ENCODE results near the gene SEC14L2. TPM values are rescaled to one million over a fixed set of nuclear protein-coding genes. Genes with fewer than 3 reads are reported as not detected.
"Not testable (repeated sequence)": the region's sequence is repeated elsewhere in the genome, so short reads cannot be mapped to it uniquely, and the experiment has no call there.

The SEC14L2 gene
- total and polyA plus RNA-seq, 4 donors = 6.1 to 10.3 (median 8.0) TPM

- no peaks in the 10 kb centered on the region for H3K9me3 ChIP-seq (ENCODE audit: control insufficient read depth in 4 of 4, insufficient read depth in 3 of 4, low read length in 3 of 4)
- ATAC-seq (ENCODE audit: insufficient read depth, low FRiP score) = no peak
- no peak overlapping the region for H3K9ac ChIP-seq (ENCODE audit: insufficient read depth in 1 of 2, low read length in 2 of 2)
- peaks cover 0 to 13% (median 0%) of the 10 kb centered on the region in 5 donors for H3K4me1 ChIP-seq (ENCODE audit: control insufficient read depth in 5 of 5, insufficient read depth in 5 of 5, low read length in 5 of 5)
- H3K36me3 ChIP-seq (ENCODE audit: control insufficient read depth in 4 of 4, insufficient read depth in 4 of 4, low read length in 4 of 4) = peaks cover 0 to 8% (median 5%) of the 10 kb centered on the region in 4 donors
- H3K27me3 ChIP-seq (ENCODE audit: control insufficient read depth in 3 of 3, insufficient read depth in 3 of 3, low read length in 2 of 3) = no peaks in the 10 kb centered on the region
- H3K27ac ChIP-seq (ENCODE audit: low read depth in 1 of 2, low read length in 1 of 2) = no peak overlapping the region
- no peak for TF ChIP-seq CTCF (IDR thresholded peaks at IDR 0.05; ENCODE audit: control extremely low read depth, extremely low read depth)
- H3K4me3 ChIP-seq = no peak overlapping the region
- WGBS, 2 donors = 81 to 84% methylated on average over 5 of the region's 5 CpGs
- DNase-seq = no peak
Observed at GRCh38 chr22:30402028-30402765, 5.4 kb downstream of the SEC14L2 start.

- H3K27ac ChIP-seq (ENCODE audit: low read depth in 1 of 2, low read length in 1 of 2); ATAC-seq (ENCODE audit: insufficient read depth, low FRiP score); H3K4me1 ChIP-seq (ENCODE audit: control insufficient read depth in 5 of 5, insufficient read depth in 5 of 5, low read length in 5 of 5); H3K9ac ChIP-seq (ENCODE audit: insufficient read depth in 1 of 2, low read length in 2 of 2); H3K27me3 ChIP-seq (ENCODE audit: control insufficient read depth in 3 of 3, insufficient read depth in 3 of 3, low read length in 2 of 3); H3K4me3 ChIP-seq; DNase-seq; H3K9me3 ChIP-seq (ENCODE audit: control insufficient read depth in 4 of 4, insufficient read depth in 3 of 4, low read length in 3 of 4): not testable (repeated sequence)
- peaks cover 0 to 11% (median 7%) of the 10 kb centered on the region in 4 donors for H3K36me3 ChIP-seq (ENCODE audit: control insufficient read depth in 4 of 4, insufficient read depth in 4 of 4, low read length in 4 of 4)
- 98% methylated on average over 5 of the region's 5 CpGs for WGBS, 2 donors
Observed at GRCh38 chr22:30402766-30403104, 5.9 kb downstream of the SEC14L2 start.

- Histone ChIP-seq H3K27me3 (ENCODE audit: control insufficient read depth in 3 of 3, insufficient read depth in 3 of 3, low read length in 2 of 3) (no peaks in the 10 kb centered on the region), H3K4me1 (ENCODE audit: control insufficient read depth in 5 of 5, insufficient read depth in 5 of 5, low read length in 5 of 5) (no peaks in the 10 kb centered on the region), H3K4me3 (no peak overlapping the region), H3K36me3 (ENCODE audit: control insufficient read depth in 4 of 4, insufficient read depth in 4 of 4, low read length in 4 of 4) (peaks cover 0 to 18% (median 11%) of the 10 kb centered on the region in 4 donors), H3K9me3 (ENCODE audit: control insufficient read depth in 4 of 4, insufficient read depth in 3 of 4, low read length in 3 of 4) (no peaks in the 10 kb centered on the region), H3K9ac (ENCODE audit: insufficient read depth in 1 of 2, low read length in 2 of 2) (no peak overlapping the region), H3K27ac (ENCODE audit: low read depth in 1 of 2, low read length in 1 of 2) (no peak overlapping the region)
- 82 to 86% methylated on average over 6 of the region's 6 CpGs for WGBS, 2 donors
- DNase-seq = no peak
- no peak for TF ChIP-seq CTCF (IDR thresholded peaks at IDR 0.05; ENCODE audit: control extremely low read depth, extremely low read depth)
- ATAC-seq (ENCODE audit: insufficient read depth, low FRiP score) = no peak
Observed at GRCh38 chr22:30404307-30404706, 7.5 kb downstream of the SEC14L2 start.

GRCh38 chr22:30405731-30406130, 8.9 kb downstream of the SEC14L2 start:
- TF ChIP-seq CTCF (IDR thresholded peaks at IDR 0.05; ENCODE audit: control extremely low read depth, extremely low read depth) = no peak
- H3K27me3 ChIP-seq (ENCODE audit: control insufficient read depth in 3 of 3, insufficient read depth in 3 of 3, low read length in 2 of 3) = no peaks in the 10 kb centered on the region
- no peak overlapping the region for H3K27ac ChIP-seq (ENCODE audit: low read depth in 1 of 2, low read length in 1 of 2)
- no peaks in the 10 kb centered on the region for H3K4me1 ChIP-seq (ENCODE audit: control insufficient read depth in 5 of 5, insufficient read depth in 5 of 5, low read length in 5 of 5)
- H3K36me3 ChIP-seq (ENCODE audit: control insufficient read depth in 4 of 4, insufficient read depth in 4 of 4, low read length in 4 of 4) = peaks cover 0 to 23% (median 12%) of the 10 kb centered on the region in 4 donors
- no peak overlapping the region for H3K4me3 ChIP-seq
- WGBS, 2 donors = 59 to 90% methylated on average over 4 of the region's 4 CpGs
- H3K9ac ChIP-seq (ENCODE audit: insufficient read depth in 1 of 2, low read length in 2 of 2) = no peak overlapping the region
- no peaks in the 10 kb centered on the region for H3K9me3 ChIP-seq (ENCODE audit: control insufficient read depth in 4 of 4, insufficient read depth in 3 of 4, low read length in 3 of 4)
- DNase-seq (no peak), ATAC-seq (ENCODE audit: insufficient read depth, low FRiP score) (no peak)

Measured in lung (tissue), 12 donors.